ENCODE results near the gene MORC2.

DNA sequence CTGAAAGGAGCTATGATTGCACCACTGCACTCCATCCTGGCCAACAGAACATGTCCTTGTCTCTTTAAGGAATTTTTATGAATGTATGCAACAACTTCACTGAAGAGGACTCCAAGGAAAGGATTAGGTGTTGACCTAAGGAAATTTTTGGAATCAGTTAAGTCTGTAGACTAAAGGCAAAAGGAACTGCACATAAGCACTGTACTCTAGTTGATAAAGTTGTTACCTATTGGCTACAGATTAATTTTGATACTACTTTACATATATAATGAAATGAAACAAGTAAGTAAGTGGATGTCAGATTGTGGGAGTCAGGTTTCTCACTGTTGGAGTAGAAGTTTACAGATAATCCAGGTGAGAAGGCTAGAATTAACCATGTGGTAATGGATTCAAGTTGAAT lies 37.0 kb upstream of the MORC2 start:
- TF ChIP-seq CTCF (conservative IDR thresholded peaks at IDR 0.05), result no peak
- no peak for TF ChIP-seq ZFX (IDR thresholded peaks at IDR 0.05)

All from C4-2B (cell line).